ENCODE results near the gene XPNPEP2.

- TF ChIP-seq POLR2AphosphoS5 (IDR thresholded peaks at IDR 0.05; ENCODE audit: borderline replicate concordance, low read depth, low read length): no peak
- TF ChIP-seq EZH2 (IDR thresholded peaks at IDR 0.05): no peak
These were observed 33.3 kb upstream of the XPNPEP2 start for GRCh38 chrX:129705377-129705925.
